HCT116 (cell line): ENCODE data around the gene ZSCAN2.
A peak's percentile ranks its signal among the peaks of the same experiment; 100 is the strongest.
"Not testable (repeated sequence)": the region's sequence is repeated elsewhere in the genome, so short reads cannot be mapped to it uniquely, and the experiment has no call there.

Source experiments
- CTCF ChIP-seq, 3 experiments: fragments of 200-600 bp in 1 of 3; sonication (generic) in 1 of 3; IDR thresholded peaks in 2 of 3; conservative IDR thresholded peaks in 1 of 3; 2 replicates each; pipeline ENCODE4 v1.5.1; 2012 to 2017; ENCODE audit warnings: low read depth in 2 of 3, low read length in 2 of 3, antibody characterized with exemption in 1 of 3, borderline replicate concordance in 1 of 3, control low read depth in 1 of 3, mild to moderate bottlenecking in 1 of 3, mixed read lengths in 1 of 3, mixed run types in 1 of 3, moderate library complexity in 1 of 3; ENCODE audit not compliant: insufficient read depth in 1 of 3
- EGR1 ChIP-seq: IDR thresholded peaks from 2 replicates; pipeline ENCODE4 v1.6.1; 2012; ENCODE audit warnings: low read depth
- ELF1 ChIP-seq: IDR thresholded peaks from 2 replicates; pipeline ENCODE4 v1.6.1; 2012; ENCODE audit warnings: low read depth, borderline replicate concordance
- EZH2 ChIP-seq: fragments of 200-600 bp; sonication (generic); IDR thresholded peaks from 2 replicates; pipeline ENCODE4 v1.6.1; 2017; ENCODE audit warnings: antibody characterized with exemption, mixed run types
- EZH2phosphoT487 ChIP-seq: fragments of 200-600 bp; IDR thresholded peaks from 2 replicates; pipeline ENCODE4 v1.6.1; 2018; ENCODE audit warnings: antibody characterized with exemption, borderline replicate concordance
- POLR2A ChIP-seq: IDR thresholded peaks from 2 replicates; pipeline ENCODE4 v1.7.0; 2011; ENCODE audit warnings: borderline replicate concordance; ENCODE audit not compliant: insufficient read depth, insufficient read length; ENCODE audit errors: extremely low read depth
- POLR2AphosphoS5 ChIP-seq: IDR thresholded peaks from 2 replicates; pipeline ENCODE4 v1.6.1; 2011; ENCODE audit warnings: mild to moderate bottlenecking, low read depth, low read length, moderate library complexity
- RAD21 ChIP-seq: IDR thresholded peaks from 2 replicates; pipeline ENCODE4 v1.6.1; 2012; ENCODE audit warnings: low read depth, mild to moderate bottlenecking
- TCF7L2 ChIP-seq: IDR thresholded peaks from 2 replicates; pipeline ENCODE4 v1.7.0; 2011; ENCODE audit warnings: borderline replicate concordance, inconsistent platforms; ENCODE audit not compliant: insufficient read depth, insufficient read length; ENCODE audit errors: extremely low read depth
- ZBTB33 ChIP-seq: IDR thresholded peaks from 2 replicates; pipeline ENCODE4 v1.6.1; 2011; ENCODE audit warnings: mild to moderate bottlenecking, low read length, moderate library complexity; ENCODE audit not compliant: insufficient replicate concordance; ENCODE audit errors: extremely low read depth
- ZFX ChIP-seq: fragments of 450-650 bp; IDR thresholded peaks from 2 replicates; pipeline ENCODE4 v1.6.1; 2017

GRCh38 chr15:84579261-84579721 lies 21.5 kb upstream of the ZSCAN2 start:
- not testable (repeated sequence) for TF ChIP-seq CTCF (IDR thresholded peaks at IDR 0.05 in 2 of 3, conservative IDR thresholded peaks at IDR 0.05 in 1 of 3; ENCODE audit: borderline replicate concordance in 1 of 3, insufficient read depth in 1 of 3, low read depth in 2 of 3, low read length in 2 of 3); EZH2; TCF7L2; EGR1; RAD21; ELF1; ZFX; EZH2phosphoT487; POLR2A; ZBTB33
- TF ChIP-seq POLR2AphosphoS5 = 0 out of 2 replicates have a peak, but pooled peaks have one; percentile 19
